ENCODE data around the gene CAVIN3. TPM values are rescaled to one million over a fixed set of nuclear protein-coding genes. Genes with fewer than 3 reads are reported as not detected.

The CAVIN3 gene
- polyA plus RNA-seq, 1 donor (not counting 4 experiments of a cell fraction or from before 2014, with no cell fraction given): 30.1 TPM

- TF ChIP-seq EZH2 (IDR thresholded peaks at IDR 0.05; ENCODE audit: low read length): no peak
- TF ChIP-seq, protein P1, sequence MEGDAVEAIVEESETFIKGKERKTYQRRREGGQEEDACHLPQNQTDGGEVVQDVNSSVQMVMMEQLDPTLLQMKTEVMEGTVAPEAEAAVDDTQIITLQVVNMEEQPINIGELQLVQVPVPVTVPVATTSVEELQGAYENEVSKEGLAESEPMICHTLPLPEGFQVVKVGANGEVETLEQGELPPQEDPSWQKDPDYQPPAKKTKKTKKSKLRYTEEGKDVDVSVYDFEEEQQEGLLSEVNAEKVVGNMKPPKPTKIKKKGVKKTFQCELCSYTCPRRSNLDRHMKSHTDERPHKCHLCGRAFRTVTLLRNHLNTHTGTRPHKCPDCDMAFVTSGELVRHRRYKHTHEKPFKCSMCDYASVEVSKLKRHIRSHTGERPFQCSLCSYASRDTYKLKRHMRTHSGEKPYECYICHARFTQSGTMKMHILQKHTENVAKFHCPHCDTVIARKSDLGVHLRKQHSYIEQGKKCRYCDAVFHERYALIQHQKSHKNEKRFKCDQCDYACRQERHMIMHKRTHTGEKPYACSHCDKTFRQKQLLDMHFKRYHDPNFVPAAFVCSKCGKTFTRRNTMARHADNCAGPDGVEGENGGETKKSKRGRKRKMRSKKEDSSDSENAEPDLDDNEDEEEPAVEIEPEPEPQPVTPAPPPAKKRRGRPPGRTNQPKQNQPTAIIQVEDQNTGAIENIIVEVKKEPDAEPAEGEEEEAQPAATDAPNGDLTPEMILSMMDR (optimal IDR thresholded peaks at IDR 0.05 in 1 of 3, IDR thresholded peaks at IDR 0.05 in 1 of 3, conservative IDR thresholded peaks at IDR 0.05 in 1 of 3; ENCODE audit: extremely low read depth in 1 of 3, insufficient read depth in 2 of 3, low read length in 3 of 3): no peak
- no peaks in the 10 kb centered on the region for H3K36me3 ChIP-seq (ENCODE audit: control insufficient read depth in 2 of 2, extremely low read depth in 1 of 2, insufficient read depth in 2 of 2, low read length in 2 of 2)
- no peaks in the 10 kb centered on the region for H3K27me3 ChIP-seq (ENCODE audit: control insufficient read depth, extremely low read depth, insufficient read depth, low read length)
- H3K4me2 ChIP-seq (ENCODE audit: control insufficient read depth, extremely low read depth, insufficient read depth, low read depth, low read length): no peak overlapping the region
- no peak overlapping the region for H3K27ac ChIP-seq (ENCODE audit: control insufficient read depth, insufficient read depth, low read length)
- dilution Hi-C loops (cut with MboI; ENCODE audit: extremely low pct_ligation_motif_present, low sequenced_read_pairs): no loop called here
- no peaks in the 10 kb centered on the region for H3K79me2 ChIP-seq (ENCODE audit: control insufficient read depth, insufficient read depth, low read length)
- no peak overlapping the region for H3K4me3 ChIP-seq (ENCODE audit: control insufficient read depth in 2 of 3, extremely low read depth in 1 of 3, insufficient read depth in 2 of 3, low read depth in 1 of 3, low read length in 3 of 3)
- H2AFZ ChIP-seq (ENCODE audit: control insufficient read depth, low read length): no peak overlapping the region
- FAIRE-seq (no peak), DNase-seq (ENCODE audit: low read depth, low spot score) (no peak)
- H3K9ac ChIP-seq (ENCODE audit: control insufficient read depth, extremely low read depth, insufficient read depth, low read length): no peak overlapping the region
- no peaks in the 10 kb centered on the region for H4K20me1 ChIP-seq (ENCODE audit: control insufficient read depth, extremely low read depth, insufficient read depth, low read length)
- H3K4me1 ChIP-seq (ENCODE audit: control insufficient read depth, extremely low read depth, insufficient read depth, low read length): no peaks in the 10 kb centered on the region
- no peaks in the 10 kb centered on the region for H3K9me3 ChIP-seq (ENCODE audit: control insufficient read depth, low read depth, low read length)
- H3K9me1 ChIP-seq (ENCODE audit: control insufficient read depth, extremely low read depth, insufficient read depth, low read length): no peaks in the 10 kb centered on the region
Observed at GRCh38 chr11:6350486-6350885, 30.2 kb upstream of the CAVIN3 start.

DNA sequence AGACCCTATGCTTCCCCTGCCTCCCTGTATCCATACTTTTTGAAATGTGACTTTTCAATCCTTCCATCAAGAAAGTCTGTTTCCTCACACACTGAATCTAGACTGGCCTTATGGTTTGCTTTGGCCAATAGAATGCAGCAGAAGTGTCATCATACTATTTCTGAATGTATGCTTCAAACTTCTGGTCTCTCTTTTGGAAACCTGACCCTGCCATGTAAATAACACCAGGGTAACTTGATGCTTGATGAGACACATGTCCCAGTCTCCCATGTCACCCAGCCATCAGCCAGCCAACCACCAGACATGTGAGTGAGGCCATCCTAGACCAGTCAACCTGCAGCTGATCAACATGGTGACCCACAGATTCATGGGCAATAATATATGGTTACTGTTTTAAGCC is 29.7 kb upstream of the CAVIN3 start:
- no peak for FAIRE-seq
- no peaks in the 10 kb centered on the region for H3K9me3 ChIP-seq (ENCODE audit: control insufficient read depth, low read depth, low read length)
- no peak overlapping the region for H3K4me2 ChIP-seq (ENCODE audit: control insufficient read depth, extremely low read depth, insufficient read depth, low read depth, low read length)
- H3K4me1 ChIP-seq (ENCODE audit: control insufficient read depth, extremely low read depth, insufficient read depth, low read length): no peaks in the 10 kb centered on the region
- no peaks in the 10 kb centered on the region for H3K36me3 ChIP-seq (ENCODE audit: control insufficient read depth in 2 of 2, extremely low read depth in 1 of 2, insufficient read depth in 2 of 2, low read length in 2 of 2)
- no peak for DNase-seq (ENCODE audit: low read depth, low spot score)
- dilution Hi-C loops (cut with MboI; ENCODE audit: extremely low pct_ligation_motif_present, low sequenced_read_pairs): no loop called here
- no peak overlapping the region for H3K4me3 ChIP-seq (ENCODE audit: control insufficient read depth in 2 of 3, extremely low read depth in 1 of 3, insufficient read depth in 2 of 3, low read depth in 1 of 3, low read length in 3 of 3)
- no peaks in the 10 kb centered on the region for H3K79me2 ChIP-seq (ENCODE audit: control insufficient read depth, insufficient read depth, low read length)
- H3K27me3 ChIP-seq (ENCODE audit: control insufficient read depth, extremely low read depth, insufficient read depth, low read length): no peaks in the 10 kb centered on the region
- H2AFZ ChIP-seq (ENCODE audit: control insufficient read depth, low read length): no peak overlapping the region
- no peak for TF ChIP-seq EZH2 (IDR thresholded peaks at IDR 0.05; ENCODE audit: low read length)
- TF ChIP-seq, protein P1 (optimal IDR thresholded peaks at IDR 0.05 in 1 of 3, IDR thresholded peaks at IDR 0.05 in 1 of 3, conservative IDR thresholded peaks at IDR 0.05 in 1 of 3; ENCODE audit: extremely low read depth in 1 of 3, insufficient read depth in 2 of 3, low read length in 3 of 3): no peak
- H3K27ac ChIP-seq (ENCODE audit: control insufficient read depth, insufficient read depth, low read length): no peak overlapping the region
- H3K9me1 ChIP-seq (ENCODE audit: control insufficient read depth, extremely low read depth, insufficient read depth, low read length): no peaks in the 10 kb centered on the region
- H3K9ac ChIP-seq (ENCODE audit: control insufficient read depth, extremely low read depth, insufficient read depth, low read length): no peak overlapping the region
- H4K20me1 ChIP-seq (ENCODE audit: control insufficient read depth, extremely low read depth, insufficient read depth, low read length): no peaks in the 10 kb centered on the region
